ENCODE data around the gene PCDHB1. TPM values are rescaled to one million over a fixed set of nuclear protein-coding genes. Genes with fewer than 3 reads are reported as not detected.

PCDHB1 gene
- total and polyA plus RNA-seq, 2 of the 8 experiments (the other 6 are each of a cell fraction or from before 2014, with no cell fraction given), result 0.03 to 0.04 TPM

DNA sequence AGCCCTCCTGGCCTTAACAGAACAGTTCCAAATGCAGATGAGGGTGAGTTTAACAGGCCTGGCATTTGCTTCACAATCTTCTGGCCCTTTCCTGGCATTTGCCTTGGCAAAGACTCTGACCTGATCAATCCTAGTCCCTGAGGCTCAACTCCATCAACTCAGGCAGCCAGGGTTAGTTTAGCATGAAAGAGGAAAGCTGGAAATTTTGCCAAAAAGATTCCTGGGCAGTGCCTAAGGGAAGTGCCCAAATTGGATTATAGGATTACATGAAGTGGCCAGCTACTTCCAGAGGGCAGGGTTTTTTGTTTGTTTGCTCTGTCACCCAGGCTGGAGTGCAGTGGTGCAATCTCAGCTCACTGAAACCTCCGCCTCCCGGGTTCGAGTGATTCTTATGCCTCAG, 48.1 kb upstream of the PCDHB1 start:
- FAIRE-seq (no peak), DNase-seq (ENCODE audit: low read depth in 1 of 2, low spot score in 2 of 2) (no peak)
- Histone ChIP-seq H3K18ac (ENCODE audit: extremely low read depth, low read length) (peak overlapping the region; percentile 64; the same call in 1 of the 2 replicates), H3K27ac (ENCODE audit: low read depth, low read length) (peak overlapping the region; percentile 51; the same call in 1 of the 2 replicates), H3K79me1 (ENCODE audit: low read depth, low read length) (no peaks in the 10 kb centered on the region), H3K27me3 (replicated peaks in 1 of 4; ENCODE audit: control insufficient read depth in 3 of 4, extremely low read depth in 1 of 4, insufficient read depth in 3 of 4, low read length in 3 of 4) (no peaks in the 10 kb centered on the region), H3K9me3 (ENCODE audit: insufficient read depth in 2 of 2, low read depth in 1 of 2, low read length in 1 of 2) (no peaks in the 10 kb centered on the region; a peak in 1 of 4 replicates), H3K23ac (ENCODE audit: insufficient read length) (no peak overlapping the region), H3K14ac (ENCODE audit: insufficient read length) (no peak overlapping the region), H2BK5ac (ENCODE audit: low read depth, low read length) (peak overlapping the region; percentile 94; the same call in 1 of the 2 replicates), H3K36me3 (ENCODE audit: control insufficient read depth in 2 of 4, insufficient read depth in 4 of 4, low read length in 3 of 4) (no peaks in the 10 kb centered on the region), H3K4me1 (replicated peaks in 1 of 4; ENCODE audit: control insufficient read depth in 3 of 4, insufficient read depth in 4 of 4, low read length in 3 of 4) (peaks cover 8 to 39% (median 31%) of the 10 kb centered on the region in 4 experiments; a peak in 6 of 7 replicates), H4K5ac (ENCODE audit: insufficient read length, low read depth, low read length) (no peak overlapping the region), H3K4me3 (ENCODE audit: extremely low read depth in 1 of 4, insufficient read depth in 2 of 4, low read depth in 3 of 4, low read length in 4 of 4) (peak overlapping the region in 1 of 4 experiments; percentile 65; a peak in 1 of 8 replicates), H3K56ac (replicated peaks; ENCODE audit: insufficient read length, low read depth, low read length) (no peak overlapping the region), H4K8ac (ENCODE audit: extremely low read depth, insufficient read depth, low read length) (no peak overlapping the region), H2BK12ac (ENCODE audit: low read depth, low read length) (peak overlapping the region; percentile 100), H3K23me2 (ENCODE audit: low read depth, low read length) (peaks cover 11% of the 10 kb centered on the region; the same call in 1 of the 2 replicates), H4K20me1 (replicated peaks in 1 of 2; ENCODE audit: control insufficient read depth in 1 of 2, insufficient read depth in 2 of 2, low read length in 2 of 2) (no peaks in the 10 kb centered on the region), H3K79me2 (ENCODE audit: control insufficient read depth in 1 of 2, insufficient read depth in 2 of 2, low read length in 2 of 2) (no peaks in the 10 kb centered on the region), H2BK20ac (ENCODE audit: low read length) (peak overlapping the region; percentile 13; the same call in 1 of the 2 replicates), H2AFZ (ENCODE audit: low read length) (no peak overlapping the region), H2BK15ac (ENCODE audit: low read length) (no peak overlapping the region), H2AK5ac (ENCODE audit: low read depth, low read length) (peak overlapping the region; percentile 99; the same call in 1 of the 2 replicates), H2BK120ac (replicated peaks; ENCODE audit: low read depth, low read length) (peak overlapping the region; percentile 34), H3K4me2 (ENCODE audit: insufficient read depth in 1 of 2, low read depth in 2 of 2, low read length in 2 of 2) (peak overlapping the region in 1 of 2 experiments; percentile 95; a peak in 1 of 4 replicates), H3K4ac (replicated peaks; ENCODE audit: insufficient read length, low read depth, low read length) (no peak overlapping the region), H4K91ac (replicated peaks; ENCODE audit: insufficient read length, low read length) (peak overlapping the region; percentile 54), H3K9ac (replicated peaks in 1 of 4; ENCODE audit: extremely low read depth in 1 of 4, low read depth in 3 of 4, low read length in 3 of 4) (no peak overlapping the region)
- TF ChIP-seq RAD21 (IDR thresholded peaks at IDR 0.05 in 1 of 2, conservative IDR thresholded peaks at IDR 0.05 in 1 of 2; ENCODE audit: low read depth in 2 of 2, low read length in 2 of 2) (no peak), EP300 (IDR thresholded peaks at IDR 0.05; ENCODE audit: borderline replicate concordance in 1 of 2, low read depth in 2 of 2, low read length in 2 of 2) (no peak), SP4 (IDR thresholded peaks at IDR 0.05; ENCODE audit: low read length) (no peak), CHD2 (IDR thresholded peaks at IDR 0.05; ENCODE audit: low read length) (no peak), EGR1 (IDR thresholded peaks at IDR 0.05; ENCODE audit: borderline replicate concordance, low read depth, low read length) (no peak), CBX5 (IDR thresholded peaks at IDR 0.05; ENCODE audit: low read depth, low read length) (no peak)
- TF ChIP-seq, protein P1, sequence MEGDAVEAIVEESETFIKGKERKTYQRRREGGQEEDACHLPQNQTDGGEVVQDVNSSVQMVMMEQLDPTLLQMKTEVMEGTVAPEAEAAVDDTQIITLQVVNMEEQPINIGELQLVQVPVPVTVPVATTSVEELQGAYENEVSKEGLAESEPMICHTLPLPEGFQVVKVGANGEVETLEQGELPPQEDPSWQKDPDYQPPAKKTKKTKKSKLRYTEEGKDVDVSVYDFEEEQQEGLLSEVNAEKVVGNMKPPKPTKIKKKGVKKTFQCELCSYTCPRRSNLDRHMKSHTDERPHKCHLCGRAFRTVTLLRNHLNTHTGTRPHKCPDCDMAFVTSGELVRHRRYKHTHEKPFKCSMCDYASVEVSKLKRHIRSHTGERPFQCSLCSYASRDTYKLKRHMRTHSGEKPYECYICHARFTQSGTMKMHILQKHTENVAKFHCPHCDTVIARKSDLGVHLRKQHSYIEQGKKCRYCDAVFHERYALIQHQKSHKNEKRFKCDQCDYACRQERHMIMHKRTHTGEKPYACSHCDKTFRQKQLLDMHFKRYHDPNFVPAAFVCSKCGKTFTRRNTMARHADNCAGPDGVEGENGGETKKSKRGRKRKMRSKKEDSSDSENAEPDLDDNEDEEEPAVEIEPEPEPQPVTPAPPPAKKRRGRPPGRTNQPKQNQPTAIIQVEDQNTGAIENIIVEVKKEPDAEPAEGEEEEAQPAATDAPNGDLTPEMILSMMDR (IDR thresholded peaks at IDR 0.05; ENCODE audit: control extremely low read depth in 1 of 3, insufficient read depth in 1 of 3, low read depth in 1 of 3, low read length in 3 of 3), result no peak
- WGBS, 2 experiments (ENCODE audit: extremely low coverage in 1 of 2, insufficient coverage in 1 of 2, insufficient read length in 1 of 2, insufficient replicate concordance in 2 of 2, low coverage in 1 of 2, low lambda C conversion rate in 2 of 2, missing lambda C conversion rate in 1 of 2), result 88% methylated on average over 3 of the region's 3 CpGs; no CpG with 5 or more reads in 1 of the 2 experiments
- POLR2A ChIA-PET (ENCODE audit: partially characterized antibody), result interaction anchor here (1.0 to 8.3 kb wide), 9 partner anchors 9 to 76 kb away, joined by 6 to 155 read pairs (median 12); partner anchors contain the start of genes PCDHAC1 and PCDHAC2
- CTCF ChIA-PET (ENCODE audit: partially characterized antibody), result interaction anchor here (0.8 to 6.7 kb wide), 6 partner anchors 15 to 77 kb away, joined by 3 to 50 read pairs (median 6); partner anchors contain the start of gene PCDHAC1

Measured in H1 (cell line).